IPS-18c (cell line): ENCODE results near the gene CEP43.

Experiments
- H3K4me3 ChIP-seq: 2 replicates; pipeline ENCODE4 v1.7.0; 2013; ENCODE audit warnings: low read depth, mild to moderate bottlenecking, low read length, moderate library complexity; ENCODE audit not compliant: insufficient read depth
- H3K9me3 ChIP-seq: one replicate; pipeline ENCODE4 v1.6.1; 2013; ENCODE audit warnings: mild to moderate bottlenecking, low read length, moderate library complexity; ENCODE audit not compliant: control insufficient read depth, insufficient read depth

Gene CEP43

DNA sequence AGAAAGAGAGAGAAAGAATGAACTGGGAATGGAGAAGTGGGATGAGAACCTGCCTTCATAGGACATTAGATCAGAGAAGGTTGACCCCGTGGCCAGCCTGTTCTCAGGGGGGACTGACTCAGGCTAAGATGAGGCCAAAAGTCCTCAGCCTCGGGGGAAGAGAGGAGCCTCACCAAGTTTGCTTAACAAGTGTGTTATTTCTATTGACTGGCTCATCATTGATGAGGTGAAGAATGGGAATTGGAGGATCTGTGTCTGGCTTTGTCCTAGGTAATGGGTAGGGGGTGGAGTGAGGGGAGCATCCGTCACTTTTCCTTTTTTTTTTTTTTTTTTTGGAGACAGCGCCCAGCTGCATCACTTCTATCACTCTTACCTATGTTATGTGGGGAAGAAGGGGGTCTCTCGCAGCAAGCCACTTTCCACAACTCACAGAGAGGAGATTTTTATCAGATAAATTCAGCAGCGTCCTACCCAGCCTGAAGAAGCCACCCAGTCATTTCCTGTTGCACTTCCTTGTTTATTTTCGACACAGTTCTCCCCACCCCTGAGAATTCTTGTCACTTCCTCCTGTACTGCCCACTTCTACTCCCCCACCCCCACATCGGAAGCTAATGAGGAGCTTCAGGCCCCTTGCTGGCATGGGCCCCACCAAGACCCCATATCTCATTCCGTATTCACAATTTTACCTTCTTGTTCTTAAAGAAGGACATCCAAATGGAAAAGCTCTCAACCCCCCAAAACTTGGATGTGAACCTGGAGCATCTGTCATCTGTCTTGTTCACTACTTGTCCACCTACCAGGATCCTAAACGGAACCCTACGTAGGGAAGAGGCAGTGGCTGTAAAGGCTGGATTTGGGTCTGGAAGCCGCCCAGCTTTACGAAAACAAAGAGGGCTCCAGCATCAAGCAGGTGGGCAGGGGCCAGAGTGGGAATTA lies 40.0 kb upstream of the CEP43 start:
- Histone ChIP-seq H3K4me3 (no peak overlapping the region), H3K9me3 (no peaks in the 10 kb centered on the region)

DNA sequence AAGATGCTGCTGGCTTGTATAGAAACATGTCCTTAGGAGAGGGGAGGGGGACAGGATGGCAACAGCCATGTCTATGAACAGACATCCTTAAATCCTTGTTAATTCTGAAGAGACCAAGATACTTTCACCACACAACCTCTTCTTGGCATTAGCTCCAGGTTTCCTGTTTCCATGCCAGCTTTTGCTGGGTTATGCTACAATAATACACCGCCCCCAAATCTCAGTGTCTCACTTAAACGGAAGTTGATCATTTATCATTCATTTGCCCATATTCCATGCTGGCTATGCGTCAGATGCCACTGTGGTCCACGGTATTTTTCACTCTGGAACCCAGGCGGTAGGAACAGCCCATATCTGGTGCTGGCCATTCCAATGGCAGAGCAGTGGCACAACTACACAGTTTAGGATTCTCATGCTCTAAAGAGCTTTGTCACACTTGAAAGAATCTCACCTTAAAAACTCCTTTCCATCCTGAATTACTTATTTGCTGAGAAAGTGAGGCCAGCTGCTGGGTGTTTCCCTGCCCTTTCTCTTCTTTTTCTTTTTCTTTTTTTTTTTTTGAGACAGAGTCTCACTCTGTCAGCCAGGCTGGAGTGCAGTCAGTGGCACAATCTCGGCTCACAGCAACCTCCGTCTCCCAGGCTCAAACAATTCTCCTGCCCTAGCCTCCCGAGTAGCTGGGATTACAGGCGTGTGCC lies 39.1 kb upstream of the CEP43 start:
- Histone ChIP-seq H3K4me3 (no peak overlapping the region), H3K9me3 (no peaks in the 10 kb centered on the region)

DNA sequence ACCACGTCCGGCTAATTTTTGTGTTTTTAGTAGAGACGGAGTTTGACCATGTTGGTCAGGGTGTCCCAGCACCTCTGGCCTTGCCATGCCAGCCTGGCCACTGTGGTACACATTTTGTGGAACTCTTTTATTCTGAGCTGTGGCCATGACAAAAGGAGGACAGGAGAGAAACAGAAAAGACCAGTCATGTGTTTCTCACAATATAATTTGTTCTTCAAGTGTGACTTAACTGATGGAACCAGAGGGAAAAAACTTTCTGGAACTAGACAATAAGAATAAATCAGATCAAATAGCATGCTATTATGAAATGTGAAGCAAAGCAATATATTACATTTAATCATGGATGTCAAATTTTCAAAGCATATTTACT lies 38.6 kb upstream of the CEP43 start:
- no peaks in the 10 kb centered on the region for H3K9me3 ChIP-seq
- no peak overlapping the region for H3K4me3 ChIP-seq

DNA sequence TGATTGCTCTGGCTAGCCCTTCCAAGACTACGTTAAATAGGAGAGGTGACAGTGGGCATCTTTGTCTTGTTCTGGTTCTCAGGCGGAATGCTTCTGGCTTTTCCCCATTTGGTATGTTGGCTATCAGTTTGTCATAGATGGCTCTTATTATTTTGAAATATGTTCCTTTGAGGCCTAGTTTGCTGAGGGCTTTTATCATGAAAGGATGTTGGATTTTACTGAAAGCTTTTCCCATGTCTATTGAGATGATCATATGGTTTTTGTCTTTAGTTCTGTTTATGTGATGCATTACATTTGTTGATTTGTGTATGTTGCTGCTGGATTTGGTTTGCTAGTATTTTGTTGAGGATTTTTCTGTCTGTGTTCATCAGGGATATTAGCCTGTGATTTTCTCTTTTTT lies 32.9 kb upstream of the CEP43 start:
- Histone ChIP-seq H3K4me3 (no peak overlapping the region), H3K9me3 (peaks cover 3% of the 10 kb centered on the region)

GRCh38 chr6:166969390-166970002 lies 29.7 kb upstream of the CEP43 start:
- Histone ChIP-seq H3K9me3 (peaks cover 3% of the 10 kb centered on the region), H3K4me3 (no peak overlapping the region)

DNA sequence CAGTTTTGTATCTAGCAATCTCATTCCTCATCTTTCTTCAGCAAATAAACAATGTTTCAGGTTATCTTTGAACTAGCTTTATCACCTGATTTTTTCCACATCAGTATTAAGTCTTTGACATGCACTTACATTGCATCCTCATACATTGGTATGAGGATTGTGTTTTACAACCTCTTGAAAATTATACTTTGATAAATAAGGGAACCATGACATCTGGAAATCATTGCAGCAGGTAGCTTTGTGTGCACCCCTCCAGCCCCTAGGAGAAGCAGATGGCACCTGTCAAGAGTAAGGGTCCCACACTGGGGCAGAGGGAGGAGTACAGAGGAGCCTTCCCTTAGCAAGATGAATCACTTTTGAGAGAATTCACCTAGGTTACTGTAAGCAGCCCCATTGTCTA lies 29.1 kb upstream of the CEP43 start:
- peaks cover 3% of the 10 kb centered on the region for H3K9me3 ChIP-seq

GRCh38 chr6:166970776-166971175 lies 28.4 kb upstream of the CEP43 start:
- Histone ChIP-seq H3K9me3 (peaks cover 3% of the 10 kb centered on the region), H3K4me3 (no peak overlapping the region)

More for the DNA sequence above, 29.1 kb upstream of the CEP43 start:
- H3K4me3 ChIP-seq = no peak overlapping the region

DNA sequence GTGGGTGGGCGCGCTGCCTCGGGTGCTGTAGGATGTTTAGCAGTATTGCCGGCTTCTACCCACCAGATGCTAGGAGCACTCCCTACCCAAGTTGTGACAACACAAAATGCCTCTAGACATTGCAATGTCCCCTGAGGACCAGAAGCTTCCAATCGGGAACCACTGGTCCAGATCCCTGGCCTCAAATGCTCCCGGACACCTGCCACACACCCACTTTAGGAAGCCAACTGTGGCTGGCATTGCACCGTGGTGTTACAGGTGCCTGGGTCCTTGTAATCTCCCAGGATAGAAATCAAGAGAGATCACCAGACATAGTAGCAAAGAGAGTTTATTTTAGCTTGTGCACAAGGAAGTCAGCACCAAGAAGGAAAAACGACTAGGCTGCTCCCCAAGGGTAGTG lies 27.9 kb upstream of the CEP43 start:
- peaks cover 3% of the 10 kb centered on the region for H3K9me3 ChIP-seq
- H3K4me3 ChIP-seq = no peak overlapping the region

DNA sequence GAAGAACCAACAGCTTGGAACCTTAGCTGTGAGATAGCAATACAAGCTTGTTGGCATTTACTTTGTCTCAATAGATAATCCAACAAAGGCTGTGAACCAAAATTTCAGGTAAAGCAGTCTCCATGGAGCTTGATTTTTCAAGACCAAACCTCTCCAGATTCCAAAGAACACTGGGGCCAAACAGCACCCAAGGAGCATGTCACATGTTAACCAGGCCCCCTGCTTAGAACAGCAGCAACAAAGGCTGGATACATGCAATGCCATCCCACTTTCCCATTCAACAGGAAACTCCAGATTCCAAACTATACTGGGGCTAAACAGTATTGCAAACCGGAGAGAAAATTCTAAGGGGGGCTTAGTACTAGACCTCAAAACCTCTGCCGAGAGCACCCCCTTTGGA lies 27.1 kb upstream of the CEP43 start:
- H3K4me3 ChIP-seq = no peak overlapping the region
- H3K9me3 ChIP-seq = peaks cover 3% of the 10 kb centered on the region

GRCh38 chr6:166976636-166977035 lies 22.6 kb upstream of the CEP43 start:
- no peaks in the 10 kb centered on the region for H3K9me3 ChIP-seq
- no peak overlapping the region for H3K4me3 ChIP-seq

GRCh38 chr6:166977621-166978525 lies 21.3 kb upstream of the CEP43 start:
- Histone ChIP-seq H3K9me3 (no peaks in the 10 kb centered on the region), H3K4me3 (no peak overlapping the region)

DNA sequence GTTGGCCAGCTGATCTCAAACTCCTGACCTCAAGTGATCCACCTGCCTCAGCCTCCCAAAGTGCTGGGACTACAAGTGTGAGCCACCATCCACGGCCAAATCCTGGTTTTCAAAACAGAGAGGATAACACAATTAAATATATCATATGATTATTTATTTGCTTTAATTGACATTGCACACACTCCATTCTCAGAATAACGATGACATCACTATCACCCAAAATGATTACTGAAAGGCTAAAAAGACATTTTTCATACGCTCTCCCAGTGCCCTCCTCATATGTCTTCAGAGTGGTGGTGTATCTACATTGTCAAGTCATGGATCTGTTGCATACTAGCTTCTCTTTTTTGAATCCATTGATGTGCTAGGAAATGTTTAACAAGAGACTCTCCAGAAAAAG lies 18.5 kb upstream of the CEP43 start:
- Histone ChIP-seq H3K9me3 (no peaks in the 10 kb centered on the region), H3K4me3 (no peak overlapping the region)

- H3K9me3 ChIP-seq = no peaks in the 10 kb centered on the region
- no peak overlapping the region for H3K4me3 ChIP-seq
These were observed 11.7 kb upstream of the CEP43 start for GRCh38 chr6:166987448-166987847.

- H3K4me3 ChIP-seq = no peak overlapping the region
- no peaks in the 10 kb centered on the region for H3K9me3 ChIP-seq
These were observed 11.3 kb upstream of the CEP43 start for GRCh38 chr6:166987930-166988329.

GRCh38 chr6:166988674-166989201 lies 10.5 kb upstream of the CEP43 start:
- no peak overlapping the region for H3K4me3 ChIP-seq
- no peaks in the 10 kb centered on the region for H3K9me3 ChIP-seq

GRCh38 chr6:166989427-166990032 lies 9.7 kb upstream of the CEP43 start:
- no peak overlapping the region for H3K4me3 ChIP-seq
- H3K9me3 ChIP-seq = no peaks in the 10 kb centered on the region
